OCI-LY3 (cell line): Measurements from ENCODE around the gene FKBP5.
"Not testable (repeated sequence)": the region's sequence is repeated elsewhere in the genome, so short reads cannot be mapped to it uniquely, and the experiment has no call there.

ENCODE experiments used
- H2AFZ ChIP-seq: fragments of 200-600, 300-600 bp; shearing (Covaris generic); 2 replicates; pipeline ENCODE4 v1.6.0; 2014; ENCODE audit warnings: antibody characterized with exemption, low read depth, low read length
- H3K27ac ChIP-seq: fragments of 200-600, 300-600 bp; sonication (generic); 2 replicates; pipeline ENCODE4 v1.5.1; 2014; ENCODE audit warnings: mild to moderate bottlenecking, low read length, moderate library complexity, mixed read lengths
- H3K27me3 ChIP-seq: fragments of 200-600, 300-600 bp; sonication (generic); 2 replicates; pipeline ENCODE4 v1.6.1; 2014; ENCODE audit warnings: low read depth, low read length, mixed read lengths
- H3K36me3 ChIP-seq: fragments of 200-600, 300-600 bp; sonication (generic); replicated peaks from 2 replicates; pipeline ENCODE3; 2014; ENCODE audit warnings: low read depth, low read length, mixed read lengths
- H3K4me1 ChIP-seq: fragments of 300-600, 200-600 bp; sonication (generic); 2 replicates; pipeline ENCODE4 v1.6.1; 2014; ENCODE audit warnings: low read length, mixed read lengths
- H3K4me2 ChIP-seq: fragments of 200-600, 300-600 bp; sonication (generic); 2 replicates; pipeline ENCODE4 v1.6.1; 2014; ENCODE audit warnings: low read length, mixed read lengths
- H3K4me3 ChIP-seq: fragments of 300-600, 200-600 bp; sonication (generic); 2 replicates; pipeline ENCODE4 v1.5.1; 2014; ENCODE audit warnings: antibody characterized with exemption, mild to moderate bottlenecking, low read length, moderate library complexity
- H3K79me2 ChIP-seq: fragments of 300-600, 200-600 bp; shearing (Covaris generic); 2 replicates; pipeline ENCODE4 v1.6.1; 2014; ENCODE audit warnings: mild to moderate bottlenecking, low read length, mixed read lengths
- H3K9ac ChIP-seq: fragments of 300-600, 200-600 bp; shearing (Covaris generic); 2 replicates; pipeline ENCODE4 v1.6.0; 2014; ENCODE audit warnings: mild to moderate bottlenecking, low read length, moderate library complexity
- H3K9me3 ChIP-seq: fragments of 200-600, 300-600 bp; shearing (Covaris generic); 2 replicates; pipeline ENCODE4 v1.6.1; 2014; ENCODE audit warnings: low read length, mixed read lengths; ENCODE audit not compliant: insufficient read depth
- H4K20me1 ChIP-seq: fragments of 200-600, 300-600 bp; sonication (generic); 2 replicates; pipeline ENCODE4 v1.6.1; 2016; ENCODE audit warnings: low read length, mixed read lengths; ENCODE audit not compliant: insufficient read depth
- EZH2phosphoT487 ChIP-seq: fragments of 200-600 bp; shearing (Covaris generic); IDR thresholded peaks from 2 replicates; pipeline ENCODE4 v1.6.1; 2018; ENCODE audit warnings: antibody characterized with exemption, mixed run types, low read depth
- TF ChIP-seq, protein P1 (sequence below): fragments of 200-600, 300-600 bp; sonication (generic); IDR thresholded peaks from 2 replicates; pipeline ENCODE4 v1.5.1; 2014; ENCODE audit warnings: antibody characterized with exemption, low read length, low read depth

FKBP5 gene

GRCh38 chr6:35541836-35542235 lies 146.9 kb downstream of the FKBP5 start:
- peaks cover 6% of the 10 kb centered on the region; the same call in 1 of the 2 replicates for H3K4me1 ChIP-seq
- no peak overlapping the region for H2AFZ ChIP-seq
- no peak for TF ChIP-seq EZH2phosphoT487
- TF ChIP-seq, protein P1, sequence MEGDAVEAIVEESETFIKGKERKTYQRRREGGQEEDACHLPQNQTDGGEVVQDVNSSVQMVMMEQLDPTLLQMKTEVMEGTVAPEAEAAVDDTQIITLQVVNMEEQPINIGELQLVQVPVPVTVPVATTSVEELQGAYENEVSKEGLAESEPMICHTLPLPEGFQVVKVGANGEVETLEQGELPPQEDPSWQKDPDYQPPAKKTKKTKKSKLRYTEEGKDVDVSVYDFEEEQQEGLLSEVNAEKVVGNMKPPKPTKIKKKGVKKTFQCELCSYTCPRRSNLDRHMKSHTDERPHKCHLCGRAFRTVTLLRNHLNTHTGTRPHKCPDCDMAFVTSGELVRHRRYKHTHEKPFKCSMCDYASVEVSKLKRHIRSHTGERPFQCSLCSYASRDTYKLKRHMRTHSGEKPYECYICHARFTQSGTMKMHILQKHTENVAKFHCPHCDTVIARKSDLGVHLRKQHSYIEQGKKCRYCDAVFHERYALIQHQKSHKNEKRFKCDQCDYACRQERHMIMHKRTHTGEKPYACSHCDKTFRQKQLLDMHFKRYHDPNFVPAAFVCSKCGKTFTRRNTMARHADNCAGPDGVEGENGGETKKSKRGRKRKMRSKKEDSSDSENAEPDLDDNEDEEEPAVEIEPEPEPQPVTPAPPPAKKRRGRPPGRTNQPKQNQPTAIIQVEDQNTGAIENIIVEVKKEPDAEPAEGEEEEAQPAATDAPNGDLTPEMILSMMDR: no peak
- H4K20me1 ChIP-seq: no peaks in the 10 kb centered on the region
- no peaks in the 10 kb centered on the region for H3K79me2 ChIP-seq
- no peaks in the 10 kb centered on the region for H3K9me3 ChIP-seq
- no peaks in the 10 kb centered on the region for H3K27me3 ChIP-seq
- no peaks in the 10 kb centered on the region for H3K36me3 ChIP-seq
- H3K9ac ChIP-seq: no peak overlapping the region
- H3K4me3 ChIP-seq: no peak overlapping the region
- no peak overlapping the region for H3K27ac ChIP-seq
- no peak overlapping the region for H3K4me2 ChIP-seq

- Histone ChIP-seq H3K4me1 (peaks cover 6% of the 10 kb centered on the region; the same call in 1 of the 2 replicates), H3K9ac (no peak overlapping the region), H3K79me2 (no peaks in the 10 kb centered on the region), H4K20me1 (no peaks in the 10 kb centered on the region), H3K4me3 (no peak overlapping the region), H2AFZ (no peak overlapping the region), H3K27ac (no peak overlapping the region), H3K9me3 (no peaks in the 10 kb centered on the region), H3K4me2 (no peak overlapping the region), H3K36me3 (no peaks in the 10 kb centered on the region), H3K27me3 (no peaks in the 10 kb centered on the region)
- TF ChIP-seq, protein P1: no peak
- TF ChIP-seq EZH2phosphoT487: no peak
Observed at GRCh38 chr6:35539223-35539622, 149.5 kb downstream of the FKBP5 start.

DNA sequence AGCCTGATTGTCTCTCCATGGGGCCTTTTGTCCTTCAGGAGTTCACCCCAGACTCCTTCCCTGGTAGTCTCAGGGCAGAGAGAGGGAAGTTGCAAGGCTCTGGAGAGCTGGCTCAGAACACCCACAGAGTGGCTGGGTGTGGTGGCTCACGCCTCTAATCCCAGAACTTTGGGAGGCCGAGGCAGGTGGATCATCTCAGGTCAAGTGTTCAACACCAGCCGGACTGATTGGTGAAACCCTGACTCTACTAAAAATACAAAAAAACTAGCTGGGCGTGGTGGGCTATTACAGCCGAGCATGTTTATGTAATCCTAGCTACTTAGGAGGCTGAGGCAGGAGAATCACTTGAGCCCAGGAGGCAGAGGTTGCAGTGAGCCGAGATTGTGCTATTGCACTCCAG lies 152.9 kb downstream of the FKBP5 start:
- not testable (repeated sequence) for H3K9me3 ChIP-seq, H3K4me2 ChIP-seq, H3K36me3 ChIP-seq, H3K79me2 ChIP-seq, H3K27me3 ChIP-seq, H3K27ac ChIP-seq, H3K4me3 ChIP-seq, H3K4me1 ChIP-seq, H4K20me1 ChIP-seq, H2AFZ ChIP-seq, H3K9ac ChIP-seq

GRCh38 chr6:35534407-35535170 lies 154.1 kb downstream of the FKBP5 start:
- H4K20me1 ChIP-seq: no peaks in the 10 kb centered on the region
- H3K4me1 ChIP-seq: no peaks in the 10 kb centered on the region
- H3K27ac ChIP-seq: no peak overlapping the region
- no peaks in the 10 kb centered on the region for H3K36me3 ChIP-seq
- no peaks in the 10 kb centered on the region for H3K9me3 ChIP-seq
- H3K79me2 ChIP-seq: no peaks in the 10 kb centered on the region
- H2AFZ ChIP-seq: no peak overlapping the region
- H3K4me2 ChIP-seq: no peak overlapping the region
- no peak for TF ChIP-seq EZH2phosphoT487
- TF ChIP-seq, protein P1: no peak
- no peak overlapping the region for H3K4me3 ChIP-seq
- H3K9ac ChIP-seq: no peak overlapping the region
- H3K27me3 ChIP-seq: no peaks in the 10 kb centered on the region
